PC-3 (cell line): ENCODE results near the gene CEP192. TPM values are rescaled to one million over a fixed set of nuclear protein-coding genes. Genes with fewer than 3 reads are reported as not detected.
A peak's percentile ranks its signal among the peaks of the same experiment; 100 is the strongest.

Source experiments
- ATAC-seq: fragments of 200-7000 bp; cut with Tn5 transposase; 2 replicates; pipeline ENCODE4 v1.9.1; 2020; ENCODE audit warnings: mild to moderate bottlenecking, moderate library complexity
- BruUV-seq: library from RNA; stranded (reverse); fragments of 400-500 nt; replicated peaks from 2 replicates; lab custom pipeline; 2021; lab: Mats Ljungman, UMichigan
- CTCF ChIA-PET: fragments of 300-600 bp; sonication (Branson Sonifier 250); formaldehyde crosslinking; loops from one replicate; lab custom pipeline; 2022; ENCODE audit warnings: antibody characterized with exemption; lab: Charles Lee
- POLR2A ChIA-PET: fragments of 300-600 bp; sonication (Branson Sonifier 250); formaldehyde crosslinking; loops from one replicate; lab custom pipeline; 2022; ENCODE audit warnings: antibody characterized with exemption; ENCODE audit not compliant: unreplicated experiment; lab: Charles Lee
- DNase-seq: peaks from one replicate; pipeline ENCODE4 v3.0.0-alpha.2; 2015
- H2AFZ ChIP-seq: fragments of 300-600 bp; sonication (generic); 2 replicates; pipeline ENCODE4 v1.6.0; 2016; ENCODE audit warnings: antibody characterized with exemption, low read length
- H3F3A ChIP-seq: fragments of 300-600 bp; sonication (generic); one replicate; pipeline ENCODE4 v1.6.0; 2017; ENCODE audit warnings: antibody characterized with exemption, low read length, control low read depth, mild to moderate bottlenecking; ENCODE audit not compliant: unreplicated experiment
- H3K27ac ChIP-seq: fragments of 300-600 bp; sonication (generic); 2 replicates; pipeline ENCODE4 v1.5.1; 2016; ENCODE audit warnings: mild to moderate bottlenecking, low read length
- H3K27me3 ChIP-seq: fragments of 300-600 bp; sonication (generic); 2 replicates; pipeline ENCODE4 v1.6.1; 2016; ENCODE audit warnings: low read length, mixed read lengths
- H3K36me3 ChIP-seq: fragments of 300-600 bp; sonication (generic); 2 replicates; pipeline ENCODE4 v1.6.1; 2016; ENCODE audit warnings: low read depth, mixed run types, low read length, mixed read lengths
- H3K4me1 ChIP-seq: fragments of 300-600 bp; sonication (generic); 2 replicates; pipeline ENCODE4 v1.5.1; 2016; ENCODE audit warnings: low read length; ENCODE audit not compliant: insufficient read depth
- H3K4me2 ChIP-seq: fragments of 300-600 bp; sonication (generic); 2 replicates; pipeline ENCODE4 v1.6.0; 2016; ENCODE audit warnings: low read length
- H3K4me3 ChIP-seq: fragments of 300-600 bp; sonication (generic); 2 replicates; pipeline ENCODE4 v1.5.1; 2016; ENCODE audit warnings: mild to moderate bottlenecking, low read length, mixed read lengths
- H3K79me2 ChIP-seq: fragments of 300-600 bp; sonication (generic); 2 replicates; pipeline ENCODE4 v1.6.1; 2017; ENCODE audit warnings: low read length, mixed read lengths
- H3K9ac ChIP-seq: fragments of 300-600 bp; sonication (generic); 2 replicates; pipeline ENCODE4 v1.6.0; 2016; ENCODE audit warnings: mild to moderate bottlenecking, low read length
- H3K9me2 ChIP-seq: fragments of 300-600 bp; sonication (generic); replicated peaks from 2 replicates; pipeline ENCODE4 v1.6.1; 2016; ENCODE audit warnings: mixed run types, low read length, mixed read lengths
- H3K9me3 ChIP-seq: fragments of 300-600 bp; sonication (generic); 2 replicates; pipeline ENCODE4 v1.6.1; 2016; ENCODE audit warnings: low read length, mixed read lengths
- H4K20me1 ChIP-seq: fragments of 300-600 bp; sonication (generic); 2 replicates; pipeline ENCODE4 v1.6.1; 2016; ENCODE audit warnings: low read length, mixed read lengths
- EZH2 ChIP-seq: fragments of 300-600 bp; sonication (generic); IDR thresholded peaks from one replicate; pipeline ENCODE4 v1.6.1; 2017; ENCODE audit warnings: antibody characterized with exemption, mild to moderate bottlenecking, low read length; ENCODE audit not compliant: unreplicated experiment
- EZH2phosphoT487 ChIP-seq: fragments of 300-600 bp; sonication (generic); IDR thresholded peaks from 2 replicates; pipeline ENCODE4 v1.6.1; 2018; ENCODE audit warnings: mild to moderate bottlenecking, antibody characterized with exemption, low read length, borderline replicate concordance
- intact Hi-C: fragments of 100-400 bp; cut with micrococcal nuclease; formaldehyde crosslinking; loops from 2 replicates; pipeline ENCODE4 v1.9.0; 2023
- total RNA-seq: library from RNA; depleted of rRNA; stranded (reverse); fragments of >200 nt; gene quantifications from 2 replicates; pipeline ENCODE4 v1.2.3, GENCODE V29; 2014
- TF ChIP-seq, protein P1 (sequence below): fragments of 300-600 bp; sonication (generic); conservative IDR thresholded peaks from 2 replicates; pipeline ENCODE4 v1.5.1; 2017; ENCODE audit warnings: antibody characterized with exemption, low read depth, mild to moderate bottlenecking, low read length

CEP192 gene
- total RNA-seq, 1 experiment from 2014 or later: 32.6 TPM

DNA sequence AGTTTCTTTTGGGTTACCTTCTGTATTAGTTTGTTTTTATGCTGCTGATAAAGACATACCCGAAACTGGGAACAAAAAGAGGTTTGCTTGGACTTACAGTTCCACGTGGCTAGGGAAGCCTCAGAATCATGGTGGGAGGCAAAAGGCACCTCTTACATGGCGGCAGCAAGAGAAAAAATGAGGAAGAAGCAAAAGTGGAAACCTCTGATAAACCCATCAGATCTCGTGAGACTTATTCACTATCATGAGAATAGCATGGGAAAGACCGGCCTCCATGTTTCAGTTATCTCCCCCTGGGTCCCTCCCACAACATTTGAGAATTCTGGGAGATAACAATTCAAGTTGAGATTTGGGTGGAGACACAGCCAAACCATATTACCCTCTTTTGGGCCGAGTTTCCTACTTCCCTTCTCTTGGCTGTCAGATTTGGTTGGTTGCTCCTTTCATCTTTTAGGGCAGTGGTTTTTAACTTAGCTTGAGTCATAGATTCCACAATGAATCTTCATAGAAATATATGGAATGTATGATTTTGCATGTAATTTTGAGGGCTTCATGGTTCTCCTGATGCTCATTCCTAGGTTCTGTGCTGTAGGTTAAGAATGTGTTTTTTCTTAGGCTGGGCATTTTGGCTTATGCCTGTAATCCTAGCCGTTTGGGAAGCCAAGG is 44.2 kb downstream of the CEP192 start:
- H3K9me2 ChIP-seq: no peaks in the 10 kb centered on the region
- no peaks in the 10 kb centered on the region for H3K27me3 ChIP-seq
- H3F3A ChIP-seq: no peaks in the 10 kb centered on the region
- no peaks in the 10 kb centered on the region for H3K9me3 ChIP-seq
- no peak for TF ChIP-seq EZH2phosphoT487
- TF ChIP-seq, protein P1, sequence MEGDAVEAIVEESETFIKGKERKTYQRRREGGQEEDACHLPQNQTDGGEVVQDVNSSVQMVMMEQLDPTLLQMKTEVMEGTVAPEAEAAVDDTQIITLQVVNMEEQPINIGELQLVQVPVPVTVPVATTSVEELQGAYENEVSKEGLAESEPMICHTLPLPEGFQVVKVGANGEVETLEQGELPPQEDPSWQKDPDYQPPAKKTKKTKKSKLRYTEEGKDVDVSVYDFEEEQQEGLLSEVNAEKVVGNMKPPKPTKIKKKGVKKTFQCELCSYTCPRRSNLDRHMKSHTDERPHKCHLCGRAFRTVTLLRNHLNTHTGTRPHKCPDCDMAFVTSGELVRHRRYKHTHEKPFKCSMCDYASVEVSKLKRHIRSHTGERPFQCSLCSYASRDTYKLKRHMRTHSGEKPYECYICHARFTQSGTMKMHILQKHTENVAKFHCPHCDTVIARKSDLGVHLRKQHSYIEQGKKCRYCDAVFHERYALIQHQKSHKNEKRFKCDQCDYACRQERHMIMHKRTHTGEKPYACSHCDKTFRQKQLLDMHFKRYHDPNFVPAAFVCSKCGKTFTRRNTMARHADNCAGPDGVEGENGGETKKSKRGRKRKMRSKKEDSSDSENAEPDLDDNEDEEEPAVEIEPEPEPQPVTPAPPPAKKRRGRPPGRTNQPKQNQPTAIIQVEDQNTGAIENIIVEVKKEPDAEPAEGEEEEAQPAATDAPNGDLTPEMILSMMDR: no peak
- TF ChIP-seq EZH2: no peak
- H3K36me3 ChIP-seq: peaks cover 50% of the 10 kb centered on the region
- intact Hi-C loops: no loop called here
- no peak overlapping the region for H3K27ac ChIP-seq
- ATAC-seq (no peak), DNase-seq (no peak)
- 0 out of 2 replicates have a peak, but pooled peaks cover 4% of the 10 kb centered on the region for H3K4me1 ChIP-seq
- H3K4me3 ChIP-seq: no peak overlapping the region
- no peak overlapping the region for H3K4me2 ChIP-seq
- no peaks in the 10 kb centered on the region for H3K79me2 ChIP-seq
- POLR2A ChIA-PET: no interaction called here
- CTCF ChIA-PET: no interaction called here
- H4K20me1 ChIP-seq: 0 out of 2 replicates have a peak, but pooled peaks cover 3% of the 10 kb centered on the region
- H3K9ac ChIP-seq: no peak overlapping the region
- no peak overlapping the region for H2AFZ ChIP-seq
- BruUV-seq: no TSS peak

- ATAC-seq (peak; percentile 93), DNase-seq (peak; percentile 29)
- H3K36me3 ChIP-seq: peaks cover 41% of the 10 kb centered on the region
- H2AFZ ChIP-seq: no peak overlapping the region
- H3K9ac ChIP-seq: no peak overlapping the region
- 0 out of 2 replicates have a peak, but pooled peaks cover 4% of the 10 kb centered on the region for H3K4me1 ChIP-seq
- BruUV-seq: no TSS peak
- no peak overlapping the region for H3K4me2 ChIP-seq
- intact Hi-C loops: loop anchor here (2.0 kb wide), 1 partner anchor 38 kb away; no protein-coding TSS in a partner anchor
- TF ChIP-seq EZH2 (no peak), EZH2phosphoT487 (no peak)
- TF ChIP-seq, protein P1: no peak
- no peaks in the 10 kb centered on the region for H3K79me2 ChIP-seq
- no peaks in the 10 kb centered on the region for H3K9me2 ChIP-seq
- no peaks in the 10 kb centered on the region for H3F3A ChIP-seq
- H3K9me3 ChIP-seq: no peaks in the 10 kb centered on the region
- POLR2A ChIA-PET: interaction anchor here (0.5 to 1.0 kb wide), 4 partner anchors 17 to 384 kb away, joined by 3 to 6 read pairs (median 3); partner anchors contain the start of gene CEP192
- CTCF ChIA-PET: no interaction called here
- 0 out of 2 replicates have a peak, but pooled peaks cover 3% of the 10 kb centered on the region for H4K20me1 ChIP-seq
- H3K27ac ChIP-seq: no peak overlapping the region
- H3K27me3 ChIP-seq: no peaks in the 10 kb centered on the region
- no peak overlapping the region for H3K4me3 ChIP-seq
Measured at GRCh38 chr18:13036622-13037320, 45.6 kb downstream of the CEP192 start.
